OCI-LY1 (cell line): Measurements from ENCODE around the gene TENM4.
"Not testable (repeated sequence)": the region's sequence is repeated elsewhere in the genome, so short reads cannot be mapped to it uniquely, and the experiment has no call there.

Experiments
- H2AFZ ChIP-seq: fragments of 200-600 bp; sonication (generic), shearing (Covaris generic); 2 replicates; pipeline ENCODE4 v1.6.0; 2014; ENCODE audit warnings: antibody characterized with exemption, mild to moderate bottlenecking, low read length
- H3F3A ChIP-seq: fragments of 200-600 bp; sonication (generic), shearing (Covaris generic); 2 replicates; pipeline ENCODE4 v1.6.0; 2014; ENCODE audit warnings: mild to moderate bottlenecking, antibody characterized with exemption, low read length, moderate library complexity; ENCODE audit not compliant: insufficient read depth
- H3K27ac ChIP-seq: fragments of 200-600 bp; sonication (generic); 2 replicates; pipeline ENCODE4 v1.5.1; 2014; ENCODE audit warnings: low read length, mixed run types, mild to moderate bottlenecking, low read depth; ENCODE audit not compliant: poor library complexity, severe bottlenecking
- H3K27me3 ChIP-seq: fragments of 200-600 bp; sonication (generic); 2 replicates; pipeline ENCODE4 v1.6.0; 2014; ENCODE audit warnings: antibody characterized with exemption, mild to moderate bottlenecking, low read length, moderate library complexity; ENCODE audit not compliant: insufficient read depth
- H3K36me3 ChIP-seq: fragments of 200-600 bp; sonication (generic); 2 replicates; pipeline ENCODE4 v1.6.1; 2014; ENCODE audit warnings: mild to moderate bottlenecking, antibody characterized with exemption, low read length, moderate library complexity, mixed read lengths; ENCODE audit not compliant: insufficient read depth
- H3K4me1 ChIP-seq: fragments of 200-600 bp; sonication (generic); 2 replicates; pipeline ENCODE4 v1.5.1; 2014; ENCODE audit warnings: mild to moderate bottlenecking, low read length, moderate library complexity; ENCODE audit not compliant: insufficient read depth, severe bottlenecking
- H3K4me2 ChIP-seq: fragments of 200-600 bp; sonication (generic), shearing (Covaris generic); 2 replicates; pipeline ENCODE4 v1.6.1; 2014; ENCODE audit warnings: low read length
- H3K4me3 ChIP-seq: fragments of 200-600 bp; sonication (generic); 2 replicates; pipeline ENCODE4 v1.5.1; 2014; ENCODE audit warnings: low read length, low read depth, mild to moderate bottlenecking, mixed read lengths; ENCODE audit not compliant: poor library complexity, severe bottlenecking
- H3K79me2 ChIP-seq: fragments of 200-600 bp; shearing (Covaris generic); 2 replicates; pipeline ENCODE4 v1.6.1; 2016; ENCODE audit warnings: mixed run types, low read length, mixed read lengths; ENCODE audit not compliant: insufficient read depth
- H3K9ac ChIP-seq: fragments of 200-600 bp; sonication (generic), shearing (Covaris generic); 2 replicates; pipeline ENCODE4 v1.6.1; 2014; ENCODE audit warnings: mild to moderate bottlenecking, low read length, mixed read lengths
- H3K9me2 ChIP-seq: fragments of 200-600 bp; sonication (generic), shearing (Covaris generic); 2 replicates; pipeline ENCODE4 v1.6.1; 2014; ENCODE audit warnings: low read depth, mild to moderate bottlenecking, low read length, mixed read lengths
- H3K9me3 ChIP-seq: fragments of 200-600 bp; shearing (Covaris generic); 2 replicates; pipeline ENCODE4 v1.6.1; 2014; ENCODE audit warnings: low read length, mixed read lengths
- H4K20me1 ChIP-seq: fragments of 200-600 bp; sonication (generic), shearing (Covaris generic); 2 replicates; pipeline ENCODE4 v1.6.0; 2016; ENCODE audit warnings: mild to moderate bottlenecking, low read length; ENCODE audit not compliant: insufficient read depth
- CTCF ChIP-seq: fragments of 200-600 bp; sonication (generic), shearing (Covaris generic); IDR thresholded peaks from 2 replicates; pipeline ENCODE4 v1.5.1; 2017; ENCODE audit warnings: mild to moderate bottlenecking, antibody characterized with exemption, low read length, moderate library complexity, mixed read lengths
- EZH2 ChIP-seq: fragments of 200-600 bp; sonication (generic), shearing (Covaris generic); IDR thresholded peaks from 2 replicates; pipeline ENCODE4 v1.8.0; 2017; ENCODE audit warnings: borderline replicate concordance, mixed run types, mild to moderate bottlenecking, antibody characterized with exemption, low read length, moderate library complexity, mixed read lengths

TENM4 gene

DNA sequence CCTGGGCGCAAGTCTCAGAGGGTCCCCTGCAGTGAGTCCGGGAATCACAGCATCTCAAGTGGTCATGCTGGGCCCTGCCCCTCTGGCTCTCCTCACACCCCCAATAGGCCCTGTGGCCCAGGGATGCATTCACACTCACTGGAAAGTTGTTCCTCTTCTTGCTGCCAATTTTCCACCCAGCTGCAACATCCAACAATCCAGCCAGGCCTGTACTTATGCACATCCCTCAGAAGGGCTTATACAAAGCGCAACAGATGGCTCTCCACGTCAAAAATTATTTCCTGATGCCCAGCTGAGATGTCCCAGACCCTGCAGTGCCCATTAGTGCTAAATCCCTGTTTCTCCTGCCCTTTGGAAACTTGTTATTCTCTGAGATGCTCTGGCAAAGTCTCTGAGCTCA, 458.4 kb downstream of the TENM4 start:
- no peak overlapping the region for H3K9ac ChIP-seq
- no peaks in the 10 kb centered on the region for H3K9me3 ChIP-seq
- H3K27ac ChIP-seq = no peak overlapping the region
- H3K79me2 ChIP-seq = no peaks in the 10 kb centered on the region
- no peaks in the 10 kb centered on the region for H3K36me3 ChIP-seq
- no peaks in the 10 kb centered on the region for H3K9me2 ChIP-seq
- no peaks in the 10 kb centered on the region for H3F3A ChIP-seq
- TF ChIP-seq EZH2 (no peak), CTCF (no peak)
- no peak overlapping the region for H3K4me3 ChIP-seq
- H3K4me2 ChIP-seq = no peak overlapping the region
- no peaks in the 10 kb centered on the region for H3K27me3 ChIP-seq
- H4K20me1 ChIP-seq = no peaks in the 10 kb centered on the region
- no peaks in the 10 kb centered on the region for H3K4me1 ChIP-seq
- no peak overlapping the region for H2AFZ ChIP-seq

DNA sequence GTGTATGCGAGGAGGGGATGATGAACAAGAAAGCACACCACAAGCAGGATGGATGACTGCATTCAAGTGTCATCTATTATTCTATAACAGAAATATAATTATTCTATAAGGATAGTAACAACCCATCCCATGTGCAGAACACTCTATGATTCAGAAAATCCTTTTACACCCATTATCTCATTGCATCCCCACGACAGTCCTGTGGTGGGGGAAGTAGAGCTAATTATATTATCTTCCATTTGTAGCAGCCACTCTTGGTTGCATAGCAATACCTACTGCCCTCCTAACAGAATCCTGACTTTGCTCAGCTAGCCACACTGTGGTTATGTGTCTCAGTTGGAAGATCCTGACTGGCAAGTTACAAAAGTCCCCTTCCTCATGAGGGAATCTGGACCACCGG, 459.7 kb downstream of the TENM4 start:
- TF ChIP-seq EZH2 (no peak), CTCF (no peak)
- no peaks in the 10 kb centered on the region for H3K9me3 ChIP-seq
- H4K20me1 ChIP-seq = no peaks in the 10 kb centered on the region
- H3K36me3 ChIP-seq = no peaks in the 10 kb centered on the region
- H3K79me2 ChIP-seq = no peaks in the 10 kb centered on the region
- H3K4me1 ChIP-seq = no peaks in the 10 kb centered on the region
- H3K27ac ChIP-seq = no peak overlapping the region
- no peak overlapping the region for H3K4me2 ChIP-seq
- no peak overlapping the region for H3K4me3 ChIP-seq
- no peak overlapping the region for H2AFZ ChIP-seq
- no peak overlapping the region for H3K9ac ChIP-seq
- no peaks in the 10 kb centered on the region for H3K27me3 ChIP-seq
- H3K9me2 ChIP-seq = no peaks in the 10 kb centered on the region
- H3F3A ChIP-seq = no peaks in the 10 kb centered on the region

GRCh38 chr11:78978831-78979230, 462.0 kb downstream of the TENM4 start:
- Histone ChIP-seq H3K27ac (no peak overlapping the region), H3F3A (no peaks in the 10 kb centered on the region), H3K4me2 (no peak overlapping the region)

DNA sequence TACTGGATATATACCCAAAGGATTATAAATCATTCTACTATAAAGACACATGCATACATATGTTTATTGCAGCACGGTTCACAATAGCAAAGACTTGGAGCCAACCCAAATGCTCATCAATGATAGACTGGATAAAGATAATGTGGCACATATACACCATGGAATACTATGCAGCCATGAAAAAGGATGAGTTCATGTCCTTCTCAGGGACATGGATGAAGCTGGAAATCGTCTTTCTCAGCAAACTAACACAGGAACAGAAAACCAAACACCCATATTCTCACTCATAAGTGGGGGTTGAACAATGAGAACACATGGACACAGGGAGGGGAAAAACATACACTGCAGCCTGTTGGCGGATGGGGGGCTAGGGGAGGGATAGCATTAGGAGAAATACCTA, 463.0 kb downstream of the TENM4 start:
- not testable (repeated sequence) for H2AFZ ChIP-seq, H3K9me3 ChIP-seq, H3K36me3 ChIP-seq, H4K20me1 ChIP-seq, H3K9me2 ChIP-seq, H3K4me2 ChIP-seq, H3K27ac ChIP-seq, H3K27me3 ChIP-seq, H3K9ac ChIP-seq, H3K4me3 ChIP-seq, H3F3A ChIP-seq, H3K4me1 ChIP-seq, H3K79me2 ChIP-seq

More at GRCh38 chr11:78978831-78979230, 462.0 kb downstream of the TENM4 start:
- Histone ChIP-seq H3K4me3 (no peak overlapping the region), H3K36me3 (no peaks in the 10 kb centered on the region), H3K4me1 (no peaks in the 10 kb centered on the region), H3K9ac (no peak overlapping the region), H4K20me1 (no peaks in the 10 kb centered on the region), H3K79me2 (no peaks in the 10 kb centered on the region), H3K9me3 (no peaks in the 10 kb centered on the region), H3K27me3 (no peaks in the 10 kb centered on the region), H3K9me2 (no peaks in the 10 kb centered on the region), H2AFZ (no peak overlapping the region)
- no peak for TF ChIP-seq CTCF
- TF ChIP-seq EZH2 = no peak
